ENCODE measurements around the gene ARHGEF38. TPM values are rescaled to one million over a fixed set of nuclear protein-coding genes. Genes with fewer than 3 reads are reported as not detected.
A peak's percentile ranks its signal among the peaks of the same experiment; 100 is the strongest.

The ARHGEF38 gene
- total RNA-seq, 2 donors from 2014 or later, result not detected

DNA sequence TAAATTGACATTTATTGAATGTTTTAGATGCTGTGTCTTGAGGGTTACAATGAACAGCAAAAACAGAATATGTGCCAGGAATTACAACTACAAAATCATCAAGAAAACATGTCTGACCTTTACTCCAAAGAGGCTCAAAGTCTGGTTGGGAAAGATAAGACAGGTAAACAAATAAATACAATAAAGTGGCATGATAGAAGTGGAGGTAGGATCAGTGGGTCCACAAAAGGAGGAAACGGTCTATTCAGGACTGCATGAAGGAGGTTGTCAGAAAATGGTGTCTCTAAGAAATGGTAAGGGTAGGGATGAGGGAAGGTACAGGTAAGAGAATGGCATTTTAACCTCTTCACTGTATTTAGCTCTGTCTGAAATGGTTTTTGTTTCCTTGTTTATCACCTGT lies 3.8 kb downstream of the ARHGEF38 start:
- Histone ChIP-seq H3K4me1 (ENCODE audit: control insufficient read depth in 1 of 2, low read depth in 2 of 2) (peaks cover 0 to 14% of the 10 kb centered on the region in 2 donors), H3K27ac (no peak overlapping the region), H3K4me3 (no peak overlapping the region), H3K9me3 (no peaks in the 10 kb centered on the region), H3K27me3 (replicated peaks; ENCODE audit: insufficient read depth) (no peaks in the 10 kb centered on the region), H3K36me3 (no peaks in the 10 kb centered on the region)
- TF ChIP-seq, protein P1, sequence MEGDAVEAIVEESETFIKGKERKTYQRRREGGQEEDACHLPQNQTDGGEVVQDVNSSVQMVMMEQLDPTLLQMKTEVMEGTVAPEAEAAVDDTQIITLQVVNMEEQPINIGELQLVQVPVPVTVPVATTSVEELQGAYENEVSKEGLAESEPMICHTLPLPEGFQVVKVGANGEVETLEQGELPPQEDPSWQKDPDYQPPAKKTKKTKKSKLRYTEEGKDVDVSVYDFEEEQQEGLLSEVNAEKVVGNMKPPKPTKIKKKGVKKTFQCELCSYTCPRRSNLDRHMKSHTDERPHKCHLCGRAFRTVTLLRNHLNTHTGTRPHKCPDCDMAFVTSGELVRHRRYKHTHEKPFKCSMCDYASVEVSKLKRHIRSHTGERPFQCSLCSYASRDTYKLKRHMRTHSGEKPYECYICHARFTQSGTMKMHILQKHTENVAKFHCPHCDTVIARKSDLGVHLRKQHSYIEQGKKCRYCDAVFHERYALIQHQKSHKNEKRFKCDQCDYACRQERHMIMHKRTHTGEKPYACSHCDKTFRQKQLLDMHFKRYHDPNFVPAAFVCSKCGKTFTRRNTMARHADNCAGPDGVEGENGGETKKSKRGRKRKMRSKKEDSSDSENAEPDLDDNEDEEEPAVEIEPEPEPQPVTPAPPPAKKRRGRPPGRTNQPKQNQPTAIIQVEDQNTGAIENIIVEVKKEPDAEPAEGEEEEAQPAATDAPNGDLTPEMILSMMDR (IDR thresholded peaks at IDR 0.05), result no peak
- ATAC-seq (ENCODE audit: insufficient number of reproducible peaks, low FRiP score, low read depth) (no peak), DNase-seq (ENCODE audit: low spot score) (no peak)

DNA sequence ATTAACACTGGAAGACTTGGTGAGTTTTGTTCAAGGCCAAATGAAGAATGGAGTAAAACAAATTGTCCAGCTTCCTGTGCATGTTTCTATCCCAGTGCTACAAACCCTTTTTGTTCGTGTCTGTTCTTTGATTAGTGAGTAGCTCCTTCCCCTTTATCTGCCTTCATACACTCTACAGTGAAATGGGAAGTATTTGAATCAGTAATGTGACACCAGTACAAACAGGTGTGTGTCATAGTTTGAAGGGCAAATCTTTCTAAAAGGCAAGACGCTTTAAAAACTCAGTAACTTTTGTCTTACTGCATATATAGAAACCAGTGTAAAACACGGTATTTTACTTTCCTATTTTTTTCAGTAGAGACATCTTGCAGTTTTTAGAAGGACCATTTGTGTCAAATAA lies 5.9 kb downstream of the ARHGEF38 start:
- H3K27me3 ChIP-seq (replicated peaks; ENCODE audit: insufficient read depth), result no peaks in the 10 kb centered on the region
- TF ChIP-seq, protein P1 (IDR thresholded peaks at IDR 0.05), result no peak
- no peak overlapping the region for H3K4me3 ChIP-seq
- H3K36me3 ChIP-seq, result no peaks in the 10 kb centered on the region
- no peak overlapping the region for H3K27ac ChIP-seq
- peaks cover 0 to 18% of the 10 kb centered on the region in 2 donors for H3K4me1 ChIP-seq (ENCODE audit: control insufficient read depth in 1 of 2, low read depth in 2 of 2)
- no peaks in the 10 kb centered on the region for H3K9me3 ChIP-seq
- ATAC-seq (ENCODE audit: insufficient number of reproducible peaks, low FRiP score, low read depth) (no peak), DNase-seq (ENCODE audit: low spot score) (no peak)

DNA sequence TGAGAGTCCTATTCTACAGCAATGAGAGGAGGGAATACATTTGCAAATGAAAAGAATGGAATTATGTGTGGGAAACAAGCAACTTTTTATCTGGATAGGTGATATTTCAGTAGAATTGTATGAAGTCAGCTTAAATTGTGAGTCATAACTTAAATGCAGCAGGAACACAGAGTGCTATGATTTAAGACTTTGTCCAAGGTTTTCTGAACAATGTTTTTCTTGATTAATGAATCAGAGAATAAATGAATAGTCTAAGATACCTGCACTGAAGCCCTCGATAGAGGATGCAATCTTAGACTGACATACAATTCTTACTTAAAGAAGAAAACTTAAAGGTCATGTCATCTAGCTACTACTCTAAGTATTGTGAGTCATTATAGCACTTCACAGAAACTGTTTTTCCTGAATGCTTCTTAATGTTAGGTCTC lies 8.0 kb downstream of the ARHGEF38 start:
- no peaks in the 10 kb centered on the region for H3K36me3 ChIP-seq
- no peak overlapping the region for H3K4me3 ChIP-seq
- H3K4me1 ChIP-seq (ENCODE audit: control insufficient read depth in 1 of 2, low read depth in 2 of 2), result peaks cover 0 to 26% of the 10 kb centered on the region in 2 donors
- TF ChIP-seq, protein P1 (IDR thresholded peaks at IDR 0.05), result no peak
- ATAC-seq (ENCODE audit: insufficient number of reproducible peaks, low FRiP score, low read depth) (no peak), DNase-seq (ENCODE audit: low spot score) (no peak)
- peak overlapping the region in 1 of 2 donors; percentile 17 for H3K27ac ChIP-seq
- H3K9me3 ChIP-seq, result no peaks in the 10 kb centered on the region
- H3K27me3 ChIP-seq (replicated peaks; ENCODE audit: insufficient read depth), result no peaks in the 10 kb centered on the region

GRCh38 chr4:105563352-105563751 lies 10.9 kb downstream of the ARHGEF38 start:
- Histone ChIP-seq H3K4me3 (no peak overlapping the region), H3K27ac (no peak overlapping the region), H3K4me1 (ENCODE audit: control insufficient read depth in 1 of 2, low read depth in 2 of 2) (peaks cover 0 to 26% of the 10 kb centered on the region in 2 donors), H3K9me3 (no peaks in the 10 kb centered on the region), H3K27me3 (replicated peaks; ENCODE audit: insufficient read depth) (no peaks in the 10 kb centered on the region), H3K36me3 (no peaks in the 10 kb centered on the region)
- ATAC-seq (ENCODE audit: insufficient number of reproducible peaks, low FRiP score, low read depth), result no peak
- TF ChIP-seq, protein P1 (IDR thresholded peaks at IDR 0.05), result no peak
- DNase-seq (ENCODE audit: low spot score), result no peak

- Histone ChIP-seq H3K4me1 (ENCODE audit: control insufficient read depth in 1 of 2, low read depth in 2 of 2) (peaks cover 0 to 5% of the 10 kb centered on the region in 2 donors), H3K4me3 (no peak overlapping the region), H3K27ac (no peak overlapping the region), H3K27me3 (replicated peaks; ENCODE audit: insufficient read depth) (no peaks in the 10 kb centered on the region), H3K36me3 (no peaks in the 10 kb centered on the region), H3K9me3 (no peaks in the 10 kb centered on the region)
- TF ChIP-seq, protein P1 (IDR thresholded peaks at IDR 0.05), result no peak
- DNase-seq (ENCODE audit: low spot score), result no peak
- ATAC-seq (ENCODE audit: insufficient number of reproducible peaks, low FRiP score, low read depth), result no peak
These were observed 16.2 kb downstream of the ARHGEF38 start for GRCh38 chr4:105568584-105568983.
